K562 (cell line): ENCODE results near the gene SLC44A5. TPM values are rescaled to one million over a fixed set of nuclear protein-coding genes. Genes with fewer than 3 reads are reported as not detected.
A peak's percentile ranks its signal among the peaks of the same experiment; 100 is the strongest.

Experiments used
- ATAC-seq: fragments of 200-7000 bp; cut with Tn5 transposase; 3 replicates; pipeline ENCODE4 v1.9.1; 2020; ENCODE audit warnings: moderate library complexity
- BruUV-seq: library from RNA; stranded (reverse); fragments of 400-500 nt; replicated peaks from 2 replicates; lab custom pipeline; 2021; lab: Mats Ljungman, UMichigan
- CTCF ChIA-PET: fragments of 300-600 bp; formaldehyde crosslinking; extraction: SDS; loops from one replicate; lab custom pipeline; 2021; ENCODE audit warnings: low intra/inter-chr PET ratio; lab: Yijun Ruan, JAX
- POLR2A ChIA-PET: fragments of 300-600, 350-650 bp; sonication (Branson Sonifier 250); formaldehyde crosslinking; extraction: SDS; loops from one replicate; lab custom pipeline; 2021; ENCODE audit warnings: antibody characterized with exemption, inconsistent platforms; lab: Yijun Ruan, JAX
- DNase-seq, 4 experiments: peaks; one replicate each; pipeline versions ENCODE4 v3.0.0 to v3.0.0-alpha.2; 2011 to 2018; ENCODE audit warnings: low spot score in 3 of 4, mixed read lengths in 3 of 4; ENCODE audit errors: extremely low read depth in 1 of 4
- FAIRE-seq: peaks from 2 replicates; lab custom pipeline; 2011; peaks lifted over from hg19 to GRCh38; lab: Jason Lieb, UNC
- H2AFZ ChIP-seq: 2 replicates; pipeline ENCODE4 v1.6.0; 2011; ENCODE audit warnings: low read depth, low read length, control low read depth, inconsistent platforms
- H3K27ac ChIP-seq: fragments of 200-600 bp; 3 replicates; pipeline ENCODE4 v1.8.0; 2011; ENCODE audit warnings: low read depth, mild to moderate bottlenecking, control low read depth, inconsistent platforms, low read length, moderate library complexity, mixed read lengths; ENCODE audit errors: extremely low read depth
- H3K27me3 ChIP-seq, 2 experiments: fragments of 300-600 bp in 1 of 2; 2 replicates in 1 of 2; 3 replicates in 1 of 2; pipeline versions ENCODE4 v1.6.0 to v1.8.0; 2011; ENCODE audit warnings: inconsistent platforms in 2 of 2, low read length in 2 of 2, mild to moderate bottlenecking in 1 of 2, mixed read lengths in 1 of 2, moderate library complexity in 1 of 2; ENCODE audit not compliant: control insufficient read depth in 2 of 2, insufficient read depth in 2 of 2
- H3K36me3 ChIP-seq: fragments of 300-600 bp; 3 replicates; pipeline ENCODE4 v1.8.0; 2011; ENCODE audit warnings: mild to moderate bottlenecking, low read length, inconsistent platforms; ENCODE audit not compliant: control insufficient read depth, insufficient read depth
- H3K4me1 ChIP-seq, 2 experiments: fragments of 200-600 bp in 1 of 2; replicated peaks in 1 of 2; 2 replicates in 1 of 2; 3 replicates in 1 of 2; pipeline versions ENCODE4 v1.5.1 to v1.8.0; 2011; ENCODE audit warnings: inconsistent platforms in 2 of 2, low read length in 2 of 2, mild to moderate bottlenecking in 1 of 2, mixed read lengths in 1 of 2, moderate library complexity in 1 of 2; ENCODE audit not compliant: control insufficient read depth in 2 of 2, insufficient read depth in 2 of 2
- H3K4me2 ChIP-seq: 2 replicates; pipeline ENCODE4 v1.6.1; 2011; ENCODE audit warnings: low read length, control low read depth, inconsistent platforms, mixed read lengths; ENCODE audit not compliant: insufficient read depth
- H3K4me3 ChIP-seq: fragments of 200-600 bp; sonication (generic), shearing (Covaris generic); 2 replicates; pipeline ENCODE4 v1.5.1; 2016; ENCODE audit warnings: control low read depth, inconsistent platforms
- H3K79me2 ChIP-seq: fragments of 200-600 bp; 3 replicates; pipeline ENCODE4 v1.8.0; 2011; ENCODE audit warnings: low read length, inconsistent platforms; ENCODE audit not compliant: control insufficient read depth, insufficient read depth
- H3K9ac ChIP-seq, 2 experiments: 2 replicates each; pipeline versions ENCODE4 v1.6.0 to v1.6.1; 2011; ENCODE audit warnings: low read depth in 2 of 2, low read length in 2 of 2, control low read depth in 1 of 2, inconsistent platforms in 1 of 2, mild to moderate bottlenecking in 1 of 2, mixed read lengths in 1 of 2; ENCODE audit not compliant: insufficient read depth in 1 of 2
- H3K9me1 ChIP-seq: one replicate; pipeline ENCODE4 v1.6.0; 2011; ENCODE audit warnings: inconsistent platforms, mild to moderate bottlenecking, low read length, moderate library complexity; ENCODE audit not compliant: control insufficient read depth, insufficient read depth
- H3K9me3 ChIP-seq: replicated peaks from 2 replicates; pipeline ENCODE4 v1.5.1; 2011; ENCODE audit warnings: low read depth, low read length, inconsistent platforms; ENCODE audit not compliant: control insufficient read depth, insufficient read depth
- H4K20me1 ChIP-seq: replicated peaks from 2 replicates; pipeline ENCODE4 v1.6.1; 2011; ENCODE audit warnings: low read length, inconsistent platforms, mixed read lengths; ENCODE audit not compliant: control insufficient read depth, insufficient read depth
- BHLHE40 ChIP-seq: IDR thresholded peaks from 2 replicates; pipeline ENCODE4 v1.6.1; 2011; ENCODE audit warnings: low read length, improper control_type of control experiment
- NFE2 ChIP-seq: IDR thresholded peaks from 2 replicates; pipeline ENCODE4 v1.6.1; 2014; ENCODE audit warnings: antibody characterized with exemption, low read depth
- RAD21 ChIP-seq, 2 experiments: fragments of 250-450 bp in 1 of 2; fragments of 450-650 bp in 1 of 2; sonication (Bioruptor Pico) in 1 of 2; formaldehyde crosslinking in 1 of 2; IDR thresholded peaks in 1 of 2; conservative IDR thresholded peaks in 1 of 2; 2 replicates each; pipeline versions ENCODE4 v1.4.0 to v1.8.0; 2020 to 2022; ENCODE audit warnings: mild to moderate bottlenecking in 2 of 2, moderate library complexity in 1 of 2
- SMAD1 ChIP-seq: fragments of 150-350 bp; IDR thresholded peaks from 2 replicates; pipeline ENCODE4 v1.6.1; 2014; ENCODE audit warnings: low read length, low read depth; ENCODE audit not compliant: partially characterized antibody
- ZFX ChIP-seq: sonication (generic); formaldehyde crosslinking; IDR thresholded peaks from 2 replicates; pipeline ENCODE4 v1.8.0; 2022; ENCODE audit warnings: mild to moderate bottlenecking, missing genetic modification reagents, moderate library complexity
- ZNF444 ChIP-seq: fragments of 250-450 bp; sonication (Bioruptor Pico); IDR thresholded peaks from 2 replicates; pipeline ENCODE4 v1.4.0; 2020; ENCODE audit warnings: mild to moderate bottlenecking, moderate library complexity
- WGBS: fragments of 100-300 bp; shearing (Covaris generic); methylation state at CpG from one replicate; pipeline ENCODE4 v1.1.6; 2016; ENCODE audit warnings: low coverage, mixed read lengths; ENCODE audit not compliant: insufficient coverage; ENCODE audit errors: missing lambda C conversion rate; 5-methylcytosine and 5-hydroxymethylcytosine counted together
- in situ Hi-C: fragments of 300-500 bp; cut with MboI; formaldehyde crosslinking; loops from 4 replicates; pipeline ENCODE4 v1.15.0; 2018; ENCODE audit warnings: inconsistent platforms, mixed read lengths
- intact Hi-C: fragments of 100-400 bp; cut with micrococcal nuclease; formaldehyde crosslinking; loops from 2 replicates; pipeline ENCODE4 v1.14.2; 2022
- polyA plus RNA-seq, 8 experiments: library from polyadenylated mRNA; depleted of rRNA in 4 of 8; stranded (reverse) in 5 of 8; unstranded in 3 of 8; fragments of >200 nt; fragmentation: Nextera tagmentation in 2 of 8; fragmentation: Illumina TruSeq in 1 of 8; extraction: Ambion mirVana in 2 of 8; extraction: Trizol in 1 of 8; gene quantifications; 2 replicates each; pipeline versions ENCODE4 v1.2.1 to v1.2.3, GENCODE V29; 2011 to 2014; ENCODE audit warnings: inconsistent platforms in 1 of 8, missing spikeins in 1 of 8
- total RNA-seq, 7 experiments: library from RNA; depleted of rRNA in 6 of 7; stranded (reverse); fragments of >200 nt in 6 of 7; fragmentation: Illumina TruSeq in 2 of 7; extraction: Trizol in 2 of 7; gene quantifications; 2 replicates each; pipeline versions ENCODE4 v1.2.1 to v1.2.3, GENCODE V29; 2011 to 2021; ENCODE audit warnings: low replicate concordance in 1 of 7

SLC44A5 gene
- total and polyA plus RNA-seq, 9 of the 15 experiments (the other 6 are each of a cell fraction or from before 2014, with no cell fraction given): 1.2 to 10.1 (median 3.2) TPM

GRCh38 chr1:75589637-75590036 is 21.3 kb downstream of the SLC44A5 start (continued):
- no peak for TF ChIP-seq ZFX (CRISPR knock-in tag)
- TF ChIP-seq BHLHE40: no peak
- no peak for TF ChIP-seq SMAD1
- TF ChIP-seq, all 486 proteins: peak for 0

GRCh38 chr1:75588779-75589475 is 22.0 kb downstream of the SLC44A5 start:
- no peak overlapping the region for H2AFZ ChIP-seq
- POLR2A ChIA-PET: no interaction called here
- H4K20me1 ChIP-seq: no peaks in the 10 kb centered on the region
- CTCF ChIA-PET: no interaction called here
- no peaks in the 10 kb centered on the region for H3K9me1 ChIP-seq
- no peaks in the 10 kb centered on the region for H3K36me3 ChIP-seq
- intact Hi-C loops: no loop called here
- H3K4me1 ChIP-seq: no peaks in the 10 kb centered on the region
- no peaks in the 10 kb centered on the region for H3K79me2 ChIP-seq
- TF ChIP-seq ZNF444: no peak
- 0 out of 2 replicates have a peak, but pooled peaks have one; percentile 13 for TF ChIP-seq NFE2
- TF ChIP-seq RAD21 (CRISPR knock-in tag; conservative IDR thresholded peaks at IDR 0.05 in 1 of 2, IDR thresholded peaks at IDR 0.05 in 1 of 2): no peak
- H3K27ac ChIP-seq: no peak overlapping the region
- no peaks in the 10 kb centered on the region for H3K9me3 ChIP-seq
- FAIRE-seq (peak; percentile 23), DNase-seq (no peak), ATAC-seq (no peak)
- H3K27me3 ChIP-seq: no peaks in the 10 kb centered on the region
- no TSS peak for BruUV-seq
- 13% methylated on average over 4 of the region's 4 CpGs for WGBS
- no peak overlapping the region for H3K4me2 ChIP-seq
- no peak overlapping the region for H3K4me3 ChIP-seq
- in situ Hi-C loops: no loop called here
- H3K9ac ChIP-seq: no peak overlapping the region
